Parathyroid adenoma (tissue), 2 donors: ENCODE measurements around the gene PHACTR2.

Experiments used
- H2AFZ ChIP-seq: fragments of 300-600 bp; sonication (generic); one replicate; pipeline ENCODE4 v1.7.0; 2017; ENCODE audit warnings: antibody characterized with exemption, mild to moderate bottlenecking
- H3K27ac ChIP-seq: fragments of 300-600 bp; sonication (generic); one replicate; pipeline ENCODE4 v1.7.0; 2017
- H3K27me3 ChIP-seq: fragments of 300-600 bp; sonication (generic); one replicate; pipeline ENCODE4 v1.7.0; 2017; ENCODE audit warnings: low read length; ENCODE audit not compliant: control insufficient read depth, insufficient read depth
- H3K36me3 ChIP-seq: fragments of 300-600 bp; sonication (generic); one replicate; pipeline ENCODE4 v1.7.0; 2017; ENCODE audit warnings: low read length; ENCODE audit not compliant: control insufficient read depth, insufficient read depth
- H3K4me1 ChIP-seq: fragments of 300-600 bp; sonication (generic); one replicate; pipeline ENCODE4 v1.7.0; 2017; ENCODE audit warnings: control low read depth
- H3K4me2 ChIP-seq: fragments of 300-600 bp; sonication (generic); one replicate; pipeline ENCODE4 v1.7.0; 2017; ENCODE audit warnings: low read length
- H3K4me3 ChIP-seq: fragments of 300-600 bp; sonication (generic); one replicate; pipeline ENCODE4 v1.7.0; 2017; ENCODE audit warnings: low read depth, low read length
- H3K79me2 ChIP-seq: fragments of 300-600 bp; sonication (generic); one replicate; pipeline ENCODE4 v1.7.0; 2017; ENCODE audit warnings: control low read depth
- H3K9ac ChIP-seq: fragments of 300-600 bp; sonication (generic); one replicate; pipeline ENCODE4 v1.7.0; 2017; ENCODE audit warnings: mild to moderate bottlenecking
- H3K9me3 ChIP-seq: fragments of 300-600 bp; sonication (generic); one replicate; pipeline ENCODE4 v1.7.0; 2017; ENCODE audit warnings: low read length; ENCODE audit not compliant: control insufficient read depth
- CTCF ChIP-seq: fragments of 300-600 bp; sonication (generic); IDR thresholded peaks from one replicate; pipeline ENCODE4 v1.7.0; 2017; ENCODE audit warnings: antibody characterized with exemption, mild to moderate bottlenecking
- donor health status: primary hyperparathyroidism.

The PHACTR2 gene

DNA sequence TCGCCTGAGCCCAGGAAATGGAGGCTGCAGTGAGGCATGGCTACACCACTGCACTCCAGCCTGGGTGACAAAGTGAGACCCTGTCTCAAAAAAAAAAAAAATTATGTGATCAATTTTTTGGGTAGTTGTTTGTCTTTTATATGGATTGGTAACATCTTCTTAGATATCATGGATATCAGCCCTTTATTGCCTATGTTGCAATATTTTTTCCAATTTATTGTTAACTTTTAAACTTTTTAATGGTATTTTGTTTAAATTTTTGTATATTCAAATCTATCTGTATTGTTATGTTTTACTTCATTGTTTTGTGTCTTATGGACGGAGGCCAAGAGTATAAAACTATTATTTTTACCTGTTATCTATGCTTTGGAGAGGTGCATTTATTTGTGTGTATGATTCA lies 133.0 kb downstream of the PHACTR2 start:
- H3K36me3 ChIP-seq = no peaks in the 10 kb centered on the region
- no peak overlapping the region for H3K27ac ChIP-seq
- no peak overlapping the region for H2AFZ ChIP-seq
- H3K4me1 ChIP-seq = no peaks in the 10 kb centered on the region
- no peaks in the 10 kb centered on the region for H3K9me3 ChIP-seq
- H3K79me2 ChIP-seq = no peaks in the 10 kb centered on the region
- H3K4me3 ChIP-seq = no peak overlapping the region
- H3K4me2 ChIP-seq = no peak overlapping the region
- TF ChIP-seq CTCF = no peak
- no peaks in the 10 kb centered on the region for H3K27me3 ChIP-seq
- H3K9ac ChIP-seq = no peak overlapping the region

DNA sequence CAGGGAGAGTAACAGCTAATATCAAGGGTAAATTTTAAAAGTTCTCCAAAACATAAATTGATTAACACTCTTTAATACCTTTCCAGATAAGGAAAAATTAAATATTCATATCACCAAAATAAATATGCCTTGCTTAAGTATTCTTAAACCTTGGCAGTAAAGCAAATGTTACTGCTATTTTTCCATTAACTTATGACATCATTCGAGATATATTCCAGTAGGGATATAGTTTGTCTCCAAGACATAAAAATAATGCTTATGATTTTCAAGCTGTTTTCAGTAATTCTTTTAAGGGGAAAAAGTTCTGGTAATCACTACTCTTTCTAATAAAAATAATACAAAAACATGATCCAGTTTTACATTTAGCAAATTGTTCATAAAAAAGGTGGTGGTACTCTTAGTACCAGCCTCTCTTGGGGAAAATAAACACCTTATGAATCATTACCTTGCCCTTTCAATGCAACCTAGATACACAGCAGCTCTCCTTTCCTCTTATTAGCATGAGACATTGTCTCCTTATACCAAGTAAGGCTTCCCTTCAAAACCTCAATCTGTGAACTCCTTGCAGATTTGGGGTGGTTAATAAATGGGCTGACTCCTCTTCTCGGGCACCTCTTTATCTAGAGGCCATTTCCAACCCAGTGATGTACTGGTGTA lies 133.9 kb downstream of the PHACTR2 start:
- Histone ChIP-seq H3K4me1 (no peaks in the 10 kb centered on the region), H3K27ac (no peak overlapping the region), H2AFZ (no peak overlapping the region), H3K79me2 (no peaks in the 10 kb centered on the region), H3K36me3 (no peaks in the 10 kb centered on the region), H3K9ac (no peak overlapping the region), H3K4me3 (no peak overlapping the region), H3K27me3 (no peaks in the 10 kb centered on the region), H3K4me2 (no peak overlapping the region), H3K9me3 (no peaks in the 10 kb centered on the region)
- no peak for TF ChIP-seq CTCF

GRCh38 chr6:143817621-143818020 lies 139.9 kb downstream of the PHACTR2 start:
- TF ChIP-seq CTCF = no peak
- no peaks in the 10 kb centered on the region for H3K36me3 ChIP-seq
- no peak overlapping the region for H2AFZ ChIP-seq

DNA sequence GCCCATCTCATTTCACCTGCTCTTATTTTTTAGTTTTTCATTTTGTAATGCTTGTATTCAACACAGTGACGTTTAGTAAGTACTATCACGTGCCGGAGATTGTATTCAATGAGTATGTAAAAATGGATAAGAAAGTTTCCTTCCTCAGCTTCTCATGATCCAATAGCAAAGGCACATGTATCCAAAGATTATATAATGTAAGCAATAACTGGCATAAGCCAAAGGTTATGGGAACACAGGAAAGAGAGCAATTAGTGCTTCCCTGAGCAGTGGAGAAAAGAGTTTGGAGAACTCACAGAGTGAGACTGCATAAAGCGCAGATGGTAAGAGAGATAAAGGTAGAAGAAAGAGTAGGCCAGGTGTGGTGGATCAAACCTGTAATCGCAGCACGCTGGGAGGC lies 143.6 kb downstream of the PHACTR2 start:
- no peak overlapping the region for H3K27ac ChIP-seq
- H3K4me1 ChIP-seq = no peaks in the 10 kb centered on the region
- TF ChIP-seq CTCF = no peak
- no peaks in the 10 kb centered on the region for H3K9me3 ChIP-seq
- H3K4me3 ChIP-seq = no peak overlapping the region
- no peaks in the 10 kb centered on the region for H3K27me3 ChIP-seq
- H3K79me2 ChIP-seq = no peaks in the 10 kb centered on the region
- no peaks in the 10 kb centered on the region for H3K36me3 ChIP-seq
- H3K9ac ChIP-seq = no peak overlapping the region
- H3K4me2 ChIP-seq = no peak overlapping the region
- H2AFZ ChIP-seq = no peak overlapping the region

More at GRCh38 chr6:143817621-143818020, 139.9 kb downstream of the PHACTR2 start:
- Histone ChIP-seq H3K4me1 (no peaks in the 10 kb centered on the region), H3K9ac (no peak overlapping the region), H3K27me3 (no peaks in the 10 kb centered on the region), H3K4me3 (no peak overlapping the region), H3K27ac (no peak overlapping the region), H3K79me2 (no peaks in the 10 kb centered on the region), H3K9me3 (no peaks in the 10 kb centered on the region), H3K4me2 (no peak overlapping the region)

DNA sequence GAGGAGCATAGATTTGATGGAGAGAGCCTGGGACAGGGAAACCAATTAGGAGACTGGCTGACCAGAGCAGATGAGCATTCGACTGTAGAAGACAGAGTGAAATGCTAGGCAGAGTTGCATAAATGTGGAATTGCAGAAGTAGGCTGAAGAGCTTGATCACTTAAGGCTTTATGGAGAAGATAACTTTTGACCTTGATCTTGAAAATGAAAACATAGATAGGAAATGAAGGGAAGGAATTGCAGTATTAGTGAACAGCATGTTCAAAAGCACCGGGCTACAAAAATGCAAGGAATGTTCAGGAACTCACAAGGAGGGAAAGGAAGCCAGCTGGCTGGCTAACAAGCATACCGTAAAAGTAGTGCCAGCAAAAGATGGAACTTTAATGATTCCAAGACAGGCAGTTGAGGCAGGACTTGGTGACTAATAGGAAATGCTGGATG lies 144.8 kb downstream of the PHACTR2 start:
- Histone ChIP-seq H3K4me1 (no peaks in the 10 kb centered on the region), H3K9me3 (no peaks in the 10 kb centered on the region), H3K27ac (no peak overlapping the region), H3K36me3 (no peaks in the 10 kb centered on the region), H3K79me2 (no peaks in the 10 kb centered on the region), H3K9ac (no peak overlapping the region), H3K4me2 (no peak overlapping the region), H3K27me3 (no peaks in the 10 kb centered on the region), H2AFZ (no peak overlapping the region), H3K4me3 (no peak overlapping the region)
- no peak for TF ChIP-seq CTCF
